Measurements from ENCODE around the gene KRT78. TPM values are rescaled to one million over a fixed set of nuclear protein-coding genes. Genes with fewer than 3 reads are reported as not detected.

KRT78 gene
- total RNA-seq, 1 donor from 2014 or later = not detected

DNA sequence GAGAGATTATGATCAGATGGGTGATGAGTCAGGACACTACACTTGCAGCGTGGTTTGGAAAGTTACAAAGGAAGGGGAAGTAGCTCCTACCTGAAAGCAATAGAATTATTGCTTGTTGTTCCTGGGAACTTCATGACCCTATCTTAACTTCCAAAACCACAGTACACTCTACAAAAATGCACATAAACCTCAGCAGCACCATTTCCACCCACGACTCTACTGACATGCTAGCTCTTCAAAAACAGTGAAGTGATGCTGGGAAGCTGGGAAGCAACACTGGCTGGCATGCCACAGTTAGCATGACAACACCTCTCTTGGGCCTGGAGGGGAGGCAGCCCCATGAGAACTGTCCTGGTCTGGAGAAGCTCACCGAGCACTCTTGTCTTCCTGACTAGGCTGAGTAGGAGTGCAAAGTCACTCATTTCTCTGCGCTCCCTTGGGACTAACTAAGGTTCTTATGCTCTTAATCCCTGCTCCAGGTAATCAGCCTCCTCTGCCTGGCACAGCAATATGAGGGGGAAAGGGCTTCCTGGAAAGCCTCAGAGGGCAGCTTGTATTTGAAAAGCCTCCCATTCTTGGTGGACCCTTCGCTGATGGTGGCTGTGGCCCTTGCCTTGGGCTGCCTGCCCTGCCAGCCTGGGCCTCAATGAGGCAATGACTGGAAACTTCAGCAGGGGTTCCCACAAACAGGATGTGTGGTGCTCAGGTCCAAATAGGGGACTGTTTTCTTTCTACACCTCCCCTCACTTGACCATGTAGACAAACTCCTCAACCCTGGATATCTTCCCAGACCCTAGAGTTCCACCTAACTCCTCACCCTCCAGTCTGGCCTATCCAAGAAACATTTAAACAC, 54.1 kb downstream of the KRT78 start:
- Histone ChIP-seq H3K27me3 (ENCODE audit: low read depth) (peaks cover 54% of the 10 kb centered on the region), H3K36me3 (no peaks in the 10 kb centered on the region), H3K27ac (replicated peaks) (no peak overlapping the region), H3K4me3 (no peak overlapping the region), H3K4me1 (no peaks in the 10 kb centered on the region), H3K9me3 (replicated peaks) (no peaks in the 10 kb centered on the region)
- DNase-seq = no peak
- TF ChIP-seq, protein P1, sequence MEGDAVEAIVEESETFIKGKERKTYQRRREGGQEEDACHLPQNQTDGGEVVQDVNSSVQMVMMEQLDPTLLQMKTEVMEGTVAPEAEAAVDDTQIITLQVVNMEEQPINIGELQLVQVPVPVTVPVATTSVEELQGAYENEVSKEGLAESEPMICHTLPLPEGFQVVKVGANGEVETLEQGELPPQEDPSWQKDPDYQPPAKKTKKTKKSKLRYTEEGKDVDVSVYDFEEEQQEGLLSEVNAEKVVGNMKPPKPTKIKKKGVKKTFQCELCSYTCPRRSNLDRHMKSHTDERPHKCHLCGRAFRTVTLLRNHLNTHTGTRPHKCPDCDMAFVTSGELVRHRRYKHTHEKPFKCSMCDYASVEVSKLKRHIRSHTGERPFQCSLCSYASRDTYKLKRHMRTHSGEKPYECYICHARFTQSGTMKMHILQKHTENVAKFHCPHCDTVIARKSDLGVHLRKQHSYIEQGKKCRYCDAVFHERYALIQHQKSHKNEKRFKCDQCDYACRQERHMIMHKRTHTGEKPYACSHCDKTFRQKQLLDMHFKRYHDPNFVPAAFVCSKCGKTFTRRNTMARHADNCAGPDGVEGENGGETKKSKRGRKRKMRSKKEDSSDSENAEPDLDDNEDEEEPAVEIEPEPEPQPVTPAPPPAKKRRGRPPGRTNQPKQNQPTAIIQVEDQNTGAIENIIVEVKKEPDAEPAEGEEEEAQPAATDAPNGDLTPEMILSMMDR (IDR thresholded peaks at IDR 0.05; ENCODE audit: borderline replicate concordance) = no peak
- intact Hi-C loops (cut with micrococcal nuclease) = no loop called here

DNA sequence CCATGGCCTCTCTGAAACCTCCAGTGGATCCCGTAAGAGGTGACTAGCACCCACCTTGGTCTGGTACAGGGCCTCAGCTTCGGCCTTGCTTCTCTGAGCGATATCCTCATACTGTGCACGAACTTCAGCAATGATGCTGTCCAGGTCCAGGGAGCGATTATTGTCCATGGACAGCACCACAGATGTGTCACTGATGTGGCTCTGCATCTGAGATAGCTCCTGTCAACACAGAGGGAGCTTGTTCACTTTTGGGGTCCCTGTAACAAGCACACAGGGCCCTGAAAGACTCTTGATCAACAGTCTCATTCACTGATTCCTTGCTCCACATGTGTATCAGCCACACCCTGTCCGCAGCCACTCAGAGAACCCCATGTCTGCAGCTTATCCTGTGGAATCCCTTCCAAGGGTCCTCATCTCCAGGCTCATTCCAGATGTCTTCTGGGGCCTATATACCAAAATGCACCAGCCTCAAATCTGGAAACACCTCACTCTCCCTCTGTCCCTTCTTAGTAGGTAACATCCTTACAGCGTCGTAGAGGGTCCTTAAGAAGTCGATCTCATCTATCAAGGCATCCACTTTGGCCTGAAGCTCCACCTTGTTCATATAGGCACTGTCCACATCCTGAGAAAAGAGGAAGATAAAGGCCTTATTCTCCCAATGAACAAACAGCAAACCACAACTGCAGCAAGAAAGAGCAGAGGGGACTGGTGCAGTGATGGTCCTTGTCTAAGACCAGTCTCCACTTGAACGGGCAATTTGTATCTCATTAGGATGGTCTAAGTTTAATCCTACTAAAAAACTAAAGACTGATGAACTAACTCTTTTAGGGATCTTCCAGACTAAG, 56.4 kb downstream of the KRT78 start:
- DNase-seq = no peak
- H3K27ac ChIP-seq (replicated peaks) = no peak overlapping the region
- no peaks in the 10 kb centered on the region for H3K4me1 ChIP-seq
- intact Hi-C loops (cut with micrococcal nuclease) = no loop called here
- H3K36me3 ChIP-seq = no peaks in the 10 kb centered on the region
- peaks cover 76% of the 10 kb centered on the region for H3K27me3 ChIP-seq (ENCODE audit: low read depth)
- TF ChIP-seq, protein P1 (IDR thresholded peaks at IDR 0.05; ENCODE audit: borderline replicate concordance) = no peak
- H3K9me3 ChIP-seq (replicated peaks) = no peaks in the 10 kb centered on the region
- no peak overlapping the region for H3K4me3 ChIP-seq

DNA sequence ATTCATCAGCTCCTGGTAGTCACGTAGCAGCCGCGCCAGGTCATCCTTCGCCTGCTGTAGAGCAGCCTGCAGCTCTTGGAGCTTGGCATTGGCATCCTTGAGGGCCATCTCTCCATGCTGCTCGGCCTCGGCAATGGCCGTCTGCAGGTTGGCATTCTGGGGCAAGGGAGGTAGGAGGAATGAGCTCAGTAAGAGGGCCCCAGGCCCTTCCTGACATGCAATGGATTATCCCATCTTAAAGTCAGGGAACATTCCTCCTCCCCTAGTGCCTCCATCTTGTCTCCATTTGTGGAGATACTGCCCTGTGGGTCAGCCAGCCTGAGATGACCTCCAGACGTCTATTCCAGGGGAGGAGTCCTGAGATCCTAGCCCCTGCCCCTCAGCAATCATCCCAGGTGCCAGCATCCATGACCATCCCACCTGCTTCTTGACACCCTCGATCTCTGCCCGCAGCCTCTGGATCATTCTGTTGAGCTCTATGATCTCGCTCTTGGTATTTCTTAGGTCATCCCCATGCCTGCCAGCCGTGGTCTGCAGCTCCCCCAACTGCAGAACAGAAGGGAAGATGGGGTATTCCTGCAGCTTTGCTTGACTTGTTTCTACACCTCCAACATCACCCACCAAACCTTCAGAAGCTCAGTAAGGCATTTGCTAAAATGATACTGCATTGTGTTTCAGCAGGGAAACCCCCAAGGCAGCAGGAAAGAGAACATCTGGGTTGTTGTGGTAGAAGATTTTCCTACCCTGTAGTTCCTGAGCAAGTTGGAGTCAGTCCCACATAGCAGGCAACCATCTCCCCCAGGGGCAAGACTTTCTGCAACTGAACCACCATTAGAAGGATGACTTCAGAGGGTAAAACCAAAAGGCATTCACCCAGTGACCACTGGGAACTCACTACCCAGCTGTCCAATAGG, 57.3 kb downstream of the KRT78 start:
- DNase-seq = no peak
- no peaks in the 10 kb centered on the region for H3K9me3 ChIP-seq (replicated peaks)
- TF ChIP-seq, protein P1 (IDR thresholded peaks at IDR 0.05; ENCODE audit: borderline replicate concordance) = no peak
- no peaks in the 10 kb centered on the region for H3K4me1 ChIP-seq
- no peaks in the 10 kb centered on the region for H3K36me3 ChIP-seq
- H3K27me3 ChIP-seq (ENCODE audit: low read depth) = peaks cover 83% of the 10 kb centered on the region
- intact Hi-C loops (cut with micrococcal nuclease) = no loop called here
- no peak overlapping the region for H3K27ac ChIP-seq (replicated peaks)
- H3K4me3 ChIP-seq = no peak overlapping the region

DNA sequence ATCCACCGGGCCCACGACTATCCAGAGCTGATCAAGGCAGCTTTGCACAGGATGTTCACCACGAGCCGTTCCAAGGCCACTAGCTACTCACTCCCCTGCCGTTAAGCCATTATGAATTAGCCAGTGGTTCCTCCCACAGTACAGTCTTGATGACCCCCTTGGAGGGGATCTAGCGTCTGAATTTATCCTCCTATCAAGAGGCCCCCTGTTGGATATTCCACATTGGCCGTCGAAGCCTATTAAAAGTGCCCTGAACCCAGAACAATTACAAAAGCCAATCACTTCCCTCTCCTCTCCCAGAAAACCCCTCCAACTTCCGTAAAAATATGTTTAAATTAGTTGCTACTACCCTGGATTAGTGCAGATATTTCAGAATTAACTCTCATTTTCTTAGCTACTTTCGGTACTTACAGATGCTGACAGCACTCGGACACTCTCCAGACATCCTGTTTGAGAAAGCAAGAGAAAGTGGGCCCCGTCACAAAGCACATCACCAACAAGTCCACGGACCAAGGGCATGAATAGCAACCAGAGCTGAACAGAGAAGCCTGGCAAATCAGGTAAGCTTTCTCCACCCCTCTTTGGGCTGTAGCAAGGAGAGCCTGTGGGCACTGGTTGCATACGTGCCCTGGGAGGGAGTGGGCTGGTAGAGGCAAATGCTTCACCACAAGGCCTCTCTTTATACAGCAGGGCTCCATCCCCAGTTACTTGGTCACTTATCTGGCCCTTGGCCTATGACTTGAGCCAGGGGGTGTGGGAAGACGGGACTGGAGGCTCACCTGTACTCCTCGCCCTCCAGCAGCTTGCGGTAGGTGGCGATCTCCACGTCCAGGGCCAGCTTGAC, 58.1 kb downstream of the KRT78 start:
- no peaks in the 10 kb centered on the region for H3K4me1 ChIP-seq
- H3K36me3 ChIP-seq = no peaks in the 10 kb centered on the region
- TF ChIP-seq, protein P1 (IDR thresholded peaks at IDR 0.05; ENCODE audit: borderline replicate concordance) = no peak
- intact Hi-C loops (cut with micrococcal nuclease) = no loop called here
- peaks cover 84% of the 10 kb centered on the region for H3K27me3 ChIP-seq (ENCODE audit: low read depth)
- no peak for DNase-seq
- H3K27ac ChIP-seq (replicated peaks) = no peak overlapping the region
- no peak overlapping the region for H3K4me3 ChIP-seq
- no peaks in the 10 kb centered on the region for H3K9me3 ChIP-seq (replicated peaks)
